ENCODE results near the gene RBM19.

RBM19 gene

GRCh38 chr12:113842699-113843098 is 123.4 kb downstream of the RBM19 start:
- H3K27ac ChIP-seq = no peak overlapping the region
- DNase-seq (ENCODE audit: low read depth, low spot score) = no peak

DNA sequence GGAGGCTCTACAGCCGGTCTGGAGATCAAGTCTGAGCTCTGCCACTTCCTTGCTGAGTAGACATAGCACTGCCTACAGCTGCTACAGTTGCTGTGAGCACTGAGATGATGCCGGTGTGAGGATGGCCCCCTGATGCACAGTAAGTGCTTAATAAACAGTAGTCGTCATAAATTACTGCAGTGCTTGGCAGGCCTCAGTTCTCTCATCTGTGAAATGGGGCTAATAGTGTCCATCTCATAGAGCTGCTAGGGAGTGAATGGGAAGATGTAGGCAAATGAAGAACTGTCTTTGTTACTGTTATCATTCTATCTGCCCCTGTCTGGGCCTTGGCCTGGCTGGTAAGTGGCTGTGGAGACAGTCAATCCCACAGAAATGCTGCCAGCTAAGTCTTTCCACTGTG is 124.3 kb downstream of the RBM19 start:
- no peak for DNase-seq (ENCODE audit: low read depth, low spot score)

DNA sequence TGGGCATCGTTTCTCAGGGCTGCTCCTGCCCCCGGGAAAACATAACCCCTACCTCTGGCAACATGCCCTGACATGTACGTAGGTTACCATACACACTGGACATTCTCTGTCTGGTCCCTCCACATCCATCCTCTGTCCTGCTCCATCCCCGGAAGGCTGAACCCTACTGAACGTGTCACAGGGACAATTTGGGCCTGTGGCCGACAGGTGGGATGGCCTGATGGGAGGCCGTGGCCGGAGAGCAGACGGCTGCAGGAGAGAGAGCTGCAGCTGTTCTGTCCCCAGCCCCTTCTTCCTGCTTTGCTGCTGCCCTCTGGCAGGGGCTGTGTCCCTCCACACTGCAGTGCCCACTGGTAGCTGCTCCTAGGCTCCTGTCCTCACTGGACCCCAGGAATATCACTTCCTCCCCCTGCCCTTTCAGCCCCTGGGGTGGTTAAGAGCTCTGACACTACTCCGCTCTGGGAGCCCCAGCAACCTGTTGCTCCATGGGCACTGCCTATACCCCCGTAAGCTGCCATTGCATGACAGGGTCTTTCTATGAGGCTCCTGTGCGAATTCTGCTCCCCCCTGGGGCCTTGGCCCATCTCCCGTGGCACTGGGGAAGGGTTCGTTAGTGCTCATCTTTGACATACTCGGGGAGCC is 125.6 kb downstream of the RBM19 start:
- H3K27ac ChIP-seq = no peak overlapping the region
- no peak for DNase-seq (ENCODE audit: low read depth, low spot score)

More for the DNA sequence above, 124.3 kb downstream of the RBM19 start:
- no peak overlapping the region for H3K27ac ChIP-seq

DNA sequence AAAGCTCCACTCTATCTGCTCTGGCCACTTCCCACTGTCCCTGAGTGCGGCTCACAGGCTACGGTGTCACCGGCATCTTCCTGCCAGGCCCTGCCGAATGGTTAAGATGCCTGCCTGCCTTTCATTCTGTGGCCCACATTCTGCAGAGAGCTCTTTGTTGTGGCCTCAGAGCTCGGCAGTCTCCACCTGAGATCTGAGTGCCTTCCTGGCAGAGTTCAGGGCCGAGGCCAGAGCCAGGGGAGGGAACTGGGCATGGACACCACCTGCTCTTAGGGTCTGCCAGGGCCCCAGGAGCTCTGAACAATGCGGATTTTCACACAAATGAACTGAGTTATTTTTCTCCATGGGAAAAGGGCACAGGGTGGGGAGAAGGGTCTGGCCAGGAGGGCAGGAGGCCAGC is 127.2 kb downstream of the RBM19 start:
- DNase-seq (ENCODE audit: low read depth, low spot score) = no peak

DNA sequence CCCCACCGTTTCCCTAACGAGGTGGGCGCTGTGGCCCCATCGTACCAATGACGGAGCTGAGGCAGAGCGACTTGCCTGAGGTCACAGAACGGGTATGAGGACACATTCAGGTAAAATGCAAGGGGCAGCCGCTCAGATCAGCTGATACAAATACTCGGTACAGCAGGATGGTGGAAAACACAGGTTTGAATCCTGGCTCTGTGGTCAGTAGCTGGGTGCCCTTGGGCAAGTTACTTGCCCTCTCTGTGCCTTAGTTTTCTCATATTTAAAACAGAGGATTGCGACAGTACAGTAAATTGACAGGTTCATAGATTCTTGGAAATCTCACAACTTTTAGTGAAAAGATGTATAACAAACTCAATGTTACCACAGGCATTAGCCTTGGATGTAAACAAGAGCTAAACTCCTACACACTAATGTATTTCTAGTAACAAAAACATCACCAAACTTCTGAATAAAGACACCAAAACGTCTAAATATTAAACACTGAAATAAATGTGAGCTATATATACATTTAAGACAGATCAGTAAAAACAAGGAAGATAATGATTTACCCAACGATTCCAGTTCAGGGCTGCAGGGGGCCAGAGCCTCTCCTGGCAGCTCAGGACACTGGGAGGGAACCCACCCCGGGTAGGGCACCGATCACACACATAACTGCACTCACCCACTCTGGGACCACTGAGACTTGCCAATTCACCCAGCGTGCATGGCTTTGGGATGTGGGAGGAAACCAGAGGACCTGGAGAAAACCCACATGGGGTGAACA is 128.4 kb downstream of the RBM19 start:
- H3K27ac ChIP-seq = no peak overlapping the region
- no peak for DNase-seq (ENCODE audit: low read depth, low spot score)

More for the DNA sequence above, 127.2 kb downstream of the RBM19 start:
- H3K27ac ChIP-seq = no peak overlapping the region

DNA sequence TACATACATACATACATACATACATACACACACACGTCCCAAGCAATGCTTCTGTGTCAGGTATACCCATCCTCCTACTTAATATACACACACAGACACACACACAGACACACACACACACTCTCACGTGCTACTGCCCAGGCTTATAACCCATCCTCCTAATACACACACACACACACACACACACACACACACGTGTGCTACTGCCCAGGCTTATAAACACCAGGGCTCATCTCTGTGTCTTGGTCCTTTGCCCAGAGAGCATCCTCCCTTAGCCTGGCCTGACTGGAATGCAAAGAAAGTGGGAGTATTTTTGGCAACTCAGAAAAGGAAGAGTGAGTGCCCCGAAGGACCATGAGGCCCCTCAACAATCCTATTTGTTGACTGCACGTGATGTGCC is 129.0 kb downstream of the RBM19 start:
- no peak overlapping the region for H3K27ac ChIP-seq
- no peak for DNase-seq (ENCODE audit: low read depth, low spot score)

GRCh38 chr12:113835896-113836295 is 130.2 kb downstream of the RBM19 start:
- no peak overlapping the region for H3K27ac ChIP-seq
- no peak for DNase-seq (ENCODE audit: low read depth, low spot score)

GRCh38 chr12:113835433-113835832 is 130.7 kb downstream of the RBM19 start:
- DNase-seq (ENCODE audit: low read depth, low spot score) = no peak
- no peak overlapping the region for H3K27ac ChIP-seq

GRCh38 chr12:113833422-113833821 is 132.7 kb downstream of the RBM19 start:
- no peak overlapping the region for H3K27ac ChIP-seq
- DNase-seq (ENCODE audit: low read depth, low spot score) = no peak

DNA sequence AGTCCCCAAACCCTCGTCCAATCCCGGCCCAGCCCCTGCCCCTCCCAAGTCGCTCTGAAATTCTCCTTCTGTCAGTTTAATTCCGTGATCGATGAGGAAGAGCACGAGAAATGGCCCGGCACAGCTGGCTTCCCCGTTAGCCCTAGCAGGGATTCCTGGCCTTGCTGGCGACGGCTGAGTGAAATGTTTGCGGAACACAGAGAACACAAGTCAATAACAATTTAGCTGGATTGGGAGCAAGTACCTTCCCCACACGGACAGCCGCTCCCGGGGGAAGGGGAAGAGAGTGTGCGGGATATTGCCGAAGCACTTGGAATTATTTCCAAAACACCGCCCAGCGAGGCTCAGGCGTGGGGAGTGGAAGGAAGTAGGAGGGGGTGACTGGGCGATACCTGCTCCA is 134.6 kb downstream of the RBM19 start:
- H3K27ac ChIP-seq = no peak overlapping the region
- no peak for DNase-seq (ENCODE audit: low read depth, low spot score)

GRCh38 chr12:113831016-113831415 is 135.1 kb downstream of the RBM19 start:
- H3K27ac ChIP-seq = no peak overlapping the region
- DNase-seq (ENCODE audit: low read depth, low spot score) = no peak

DNA sequence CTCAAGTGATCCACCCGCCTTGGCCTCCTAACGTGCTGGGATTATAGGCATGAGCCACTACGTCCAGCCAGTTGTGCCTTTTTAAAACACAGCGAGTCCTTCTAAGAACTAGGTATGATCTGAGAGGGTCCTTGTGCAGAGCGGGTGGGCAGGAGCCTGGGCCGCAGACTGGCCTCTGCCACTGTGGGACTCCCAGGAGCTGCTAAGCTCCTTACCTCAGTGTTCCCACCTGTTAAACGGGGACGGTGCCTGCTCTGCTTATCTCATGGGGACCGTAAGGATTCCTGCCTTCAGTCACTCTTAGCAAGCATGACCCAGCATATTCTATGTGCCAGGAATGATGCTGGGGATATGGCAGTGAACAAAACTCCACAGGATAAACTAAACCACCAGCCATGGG is 136.9 kb downstream of the RBM19 start:
- no peak overlapping the region for H3K27ac ChIP-seq
- DNase-seq (ENCODE audit: low read depth, low spot score) = no peak

- no peak overlapping the region for H3K27ac ChIP-seq
- no peak for DNase-seq (ENCODE audit: low read depth, low spot score)
These were observed 138.5 kb downstream of the RBM19 start for GRCh38 chr12:113827539-113828114.

DNA sequence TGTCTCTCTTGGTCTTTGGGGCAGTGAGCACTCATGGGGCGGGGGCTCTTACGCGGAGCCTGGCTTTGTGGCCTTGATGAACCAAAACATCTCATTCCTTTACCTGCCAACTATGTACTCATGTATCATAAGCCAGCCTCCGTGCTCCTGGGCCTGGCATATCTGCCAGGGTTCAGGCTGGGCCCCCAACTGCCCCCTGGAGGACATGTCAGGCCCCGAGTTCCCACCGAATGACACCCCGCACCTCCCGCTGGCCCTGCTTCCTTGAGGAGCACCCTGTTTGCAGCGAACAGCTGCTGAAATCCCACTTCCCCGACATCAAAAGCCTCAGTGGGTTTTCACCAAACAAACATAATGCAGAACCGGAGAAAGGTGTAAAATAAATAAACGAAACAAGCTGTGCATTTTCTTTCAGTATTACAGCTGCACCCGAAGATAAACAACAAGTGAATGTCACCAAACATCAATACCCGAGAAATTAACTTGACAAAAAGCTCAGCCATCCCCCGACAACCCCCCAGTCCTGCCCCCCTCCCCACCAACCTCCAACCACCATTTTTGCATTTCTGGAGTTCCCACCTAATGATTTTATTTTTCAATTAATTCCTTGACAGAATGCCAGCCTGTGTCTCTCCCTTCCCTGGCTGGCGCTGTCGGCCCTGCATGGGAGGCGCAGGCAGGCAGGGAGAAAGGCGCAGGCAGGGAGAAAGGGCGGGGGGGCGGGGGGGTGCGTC is 139.2 kb downstream of the RBM19 start:
- DNase-seq (ENCODE audit: low read depth, low spot score) = no peak
- H3K27ac ChIP-seq = no peak overlapping the region

DNA sequence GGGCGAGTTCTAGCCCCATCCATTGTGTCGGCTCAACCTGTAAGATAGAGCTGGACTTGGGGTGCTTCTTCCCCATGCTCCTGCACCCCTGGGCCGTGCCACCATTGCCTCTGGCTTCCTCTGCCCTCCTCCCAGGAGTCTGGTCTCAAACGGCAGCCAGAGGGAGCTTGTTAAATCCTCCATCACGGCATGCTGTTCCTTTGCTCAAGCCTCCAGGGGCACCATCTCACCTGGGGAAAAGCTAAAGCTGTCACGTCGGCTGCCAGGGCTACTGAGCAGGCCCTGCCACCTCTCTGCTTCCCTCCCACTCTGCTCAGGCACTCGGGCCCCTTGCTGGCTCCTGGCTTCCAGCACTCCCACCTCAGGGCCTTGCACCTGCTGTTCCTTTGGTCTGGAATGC is 140.4 kb downstream of the RBM19 start:
- no peak overlapping the region for H3K27ac ChIP-seq
- no peak for DNase-seq (ENCODE audit: low read depth, low spot score)

DNA sequence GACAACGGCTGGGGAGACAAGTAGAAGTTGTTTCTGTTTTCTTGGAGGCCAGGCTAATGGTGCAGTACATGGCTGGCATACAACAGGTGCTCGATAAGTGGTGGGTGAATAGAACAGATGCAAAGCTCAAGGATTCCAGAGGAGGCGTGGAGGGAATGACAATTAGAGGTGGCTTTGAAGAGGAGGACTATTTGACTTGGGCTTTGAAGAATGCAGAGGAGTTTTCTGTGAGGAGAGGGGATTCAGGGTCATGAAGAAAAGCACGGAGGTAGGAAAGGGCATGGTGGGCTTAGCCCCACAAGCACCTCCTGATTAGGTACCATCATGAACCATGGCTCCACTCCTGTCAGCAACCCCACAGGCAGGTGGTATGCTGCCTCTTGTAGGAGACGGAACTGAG is 142.3 kb downstream of the RBM19 start:
- no peak overlapping the region for H3K27ac ChIP-seq
- DNase-seq (ENCODE audit: low read depth, low spot score) = no peak

DNA sequence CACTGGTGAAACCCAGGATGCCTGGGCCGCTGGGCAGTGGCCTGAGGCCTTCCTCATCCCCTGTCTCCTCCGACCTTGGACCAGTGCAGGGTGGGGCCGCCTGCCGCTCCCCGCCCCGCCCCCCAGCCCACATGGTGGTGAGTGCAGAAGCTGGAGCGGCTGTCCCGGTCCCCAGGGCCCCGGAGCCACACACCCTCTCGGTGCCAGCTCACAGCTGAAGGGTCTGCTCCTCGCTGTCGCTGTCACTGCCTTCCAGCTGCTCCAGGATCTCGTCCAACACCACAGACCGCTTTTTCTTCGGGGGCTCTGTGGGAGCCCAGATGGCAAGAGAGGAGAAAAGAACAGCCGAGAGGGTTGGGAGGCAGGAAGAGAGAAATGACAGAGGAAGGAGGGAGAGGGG is 143.1 kb downstream of the RBM19 start:
- H3K27ac ChIP-seq = no peak overlapping the region
- DNase-seq (ENCODE audit: low read depth, low spot score) = no peak

DNA sequence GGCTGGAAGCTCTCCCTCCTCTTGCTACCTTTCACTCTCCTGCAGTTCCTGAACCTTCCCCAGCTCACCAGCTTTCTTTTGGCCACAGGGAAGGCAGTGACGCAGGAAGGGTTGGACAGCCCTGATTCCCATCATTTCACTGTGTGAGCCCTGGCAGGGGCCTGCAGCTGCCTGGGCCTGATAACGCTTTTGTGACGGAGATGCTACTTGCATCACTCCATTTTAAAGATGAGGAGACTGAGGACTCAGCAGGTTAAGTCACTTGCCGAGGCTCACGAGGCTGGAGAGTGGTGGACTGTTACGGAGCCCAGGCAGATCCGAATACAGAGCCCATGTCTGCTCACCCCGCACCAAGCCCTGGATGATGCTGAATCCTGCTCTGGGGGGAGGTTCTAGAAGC is 145.3 kb downstream of the RBM19 start:
- no peak overlapping the region for H3K27ac ChIP-seq
- DNase-seq (ENCODE audit: low read depth, low spot score) = no peak

DNA sequence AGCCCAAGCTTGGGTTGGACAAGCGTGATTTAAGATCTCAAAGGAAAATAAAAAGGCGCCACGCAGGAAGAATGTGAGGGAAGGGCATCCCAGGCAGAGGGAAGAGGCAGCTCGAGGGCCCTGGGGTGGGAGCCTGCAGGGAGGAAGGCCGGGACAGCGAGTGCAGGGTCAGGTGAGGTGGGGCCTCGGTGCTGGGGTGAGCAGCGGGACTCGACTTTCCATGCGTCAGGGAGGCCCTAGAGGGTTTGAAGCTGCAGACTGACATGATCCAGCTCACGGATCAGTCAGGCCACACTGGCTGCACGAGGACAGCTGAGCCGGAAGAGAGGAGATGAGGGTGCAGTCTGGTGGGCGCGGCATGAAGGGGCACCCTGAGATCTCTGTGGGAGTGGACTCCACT is 145.8 kb downstream of the RBM19 start:
- DNase-seq (ENCODE audit: low read depth, low spot score) = no peak
- H3K27ac ChIP-seq = no peak overlapping the region

DNA sequence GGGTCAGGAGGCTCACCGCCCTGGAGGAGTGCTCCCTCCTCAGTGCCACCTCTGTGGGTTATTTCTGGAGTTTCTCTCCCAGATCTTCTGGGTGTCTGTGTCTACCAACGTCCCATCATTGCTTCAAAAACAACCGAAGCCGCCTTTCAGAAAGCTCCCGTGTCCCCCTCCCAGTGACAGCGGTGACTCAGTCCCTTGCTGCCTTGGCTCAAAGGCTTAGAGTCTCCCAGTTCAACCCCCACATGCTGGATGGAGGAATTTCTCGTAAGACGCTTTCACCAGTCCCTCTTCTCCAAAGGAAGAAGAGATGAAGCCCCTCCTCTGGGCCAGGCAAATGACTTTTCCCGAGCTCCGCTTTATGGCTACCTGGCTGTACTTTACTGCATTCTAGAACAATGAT is 146.6 kb downstream of the RBM19 start:
- DNase-seq (ENCODE audit: low read depth, low spot score) = no peak
- H3K27ac ChIP-seq = no peak overlapping the region

DNA sequence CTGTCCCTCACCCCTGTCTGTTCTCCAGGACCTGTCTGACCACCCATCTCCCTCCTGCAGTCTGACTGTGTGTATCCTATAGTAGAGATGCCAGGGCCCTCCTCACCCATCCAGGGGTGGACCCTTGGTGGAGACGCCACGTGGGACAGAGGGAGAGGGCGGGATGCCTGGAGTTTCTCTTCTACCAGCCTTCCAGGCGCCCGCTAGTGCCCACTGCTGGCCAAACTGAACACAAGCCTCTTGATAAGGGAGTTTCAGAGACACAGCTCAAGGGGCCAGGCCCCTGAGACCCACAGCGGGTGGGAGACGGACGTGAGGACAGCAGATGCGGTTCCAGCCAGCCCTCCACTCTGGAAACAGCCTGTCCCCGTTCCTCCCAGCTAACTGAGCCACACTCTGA is 147.3 kb downstream of the RBM19 start:
- DNase-seq (ENCODE audit: low read depth, low spot score) = no peak
- no peak overlapping the region for H3K27ac ChIP-seq
